ENCODE data around the gene PIK3R2.

PIK3R2 gene

DNA sequence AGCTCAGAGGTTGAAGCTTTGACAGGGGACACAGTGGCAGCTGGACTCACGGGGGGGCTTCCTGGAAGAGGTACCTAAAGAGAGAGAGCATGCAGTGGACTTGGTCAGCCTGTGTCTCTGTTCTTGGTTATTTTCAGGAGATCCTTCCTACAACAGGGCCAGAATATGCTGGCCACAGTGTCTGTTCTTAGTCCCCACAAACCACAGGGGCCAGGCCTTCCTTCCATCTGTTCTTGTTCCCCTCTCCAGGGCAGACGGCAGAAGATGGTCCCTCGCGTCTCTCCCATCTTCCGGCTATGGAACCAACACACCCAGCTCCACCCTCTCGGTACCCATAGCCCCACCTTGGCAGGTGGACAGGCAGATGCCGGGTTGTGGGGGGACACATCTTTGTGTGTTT, 30.5 kb upstream of the PIK3R2 start:
- CTCF ChIA-PET = no interaction called here
- POLR2A ChIA-PET = interaction anchor here (0.8 kb wide), 1 partner anchor 38 kb away, joined by 3 read pairs; no protein-coding TSS in a partner anchor
- no peak for DNase-seq (ENCODE audit: extremely low spot score)
- TF ChIP-seq L3MBTL2 (conservative IDR thresholded peaks at IDR 0.05) = no peak
- no peak for TF ChIP-seq HDGF (IDR thresholded peaks at IDR 0.05; ENCODE audit: borderline replicate concordance)
- TF ChIP-seq ELF4 (IDR thresholded peaks at IDR 0.05) = no peak
- TF ChIP-seq PKNOX1 (IDR thresholded peaks at IDR 0.05) = no peak
- TF ChIP-seq ZNF384 (IDR thresholded peaks at IDR 0.05) = no peak
- TF ChIP-seq SUZ12 (IDR thresholded peaks at IDR 0.05) = no peak
- no peak for TF ChIP-seq FOXK2 (IDR thresholded peaks at IDR 0.05)

- POLR2A ChIA-PET = no interaction called here
- DNase-seq (ENCODE audit: extremely low spot score) = no peak
- TF ChIP-seq FOXM1 (IDR thresholded peaks at IDR 0.05; ENCODE audit: borderline replicate concordance) = no peak
- TF ChIP-seq BHLHE40 (IDR thresholded peaks at IDR 0.05; ENCODE audit: borderline replicate concordance) = no peak
- TF ChIP-seq FOXK2 (IDR thresholded peaks at IDR 0.05) = no peak
- no peak for TF ChIP-seq ELF4 (IDR thresholded peaks at IDR 0.05)
- TF ChIP-seq ZNF384 (IDR thresholded peaks at IDR 0.05) = no peak
- no peak for TF ChIP-seq ARNT (IDR thresholded peaks at IDR 0.05)
- TF ChIP-seq CTBP1 (IDR thresholded peaks at IDR 0.05; ENCODE audit: borderline replicate concordance) = no peak
- CTCF ChIA-PET = no interaction called here
Observed at GRCh38 chr19:18122860-18123795, 29.8 kb upstream of the PIK3R2 start.

GRCh38 chr19:18123819-18124218, 29.1 kb upstream of the PIK3R2 start:
- POLR2A ChIA-PET = no interaction called here
- DNase-seq (ENCODE audit: extremely low spot score) = no peak
- no peak for TF ChIP-seq SP1 (IDR thresholded peaks at IDR 0.05)
- TF ChIP-seq FOXM1 (IDR thresholded peaks at IDR 0.05; ENCODE audit: borderline replicate concordance) = no peak
- no peak for TF ChIP-seq TARDBP (IDR thresholded peaks at IDR 0.05)
- TF ChIP-seq NFRKB (IDR thresholded peaks at IDR 0.05) = no peak
- TF ChIP-seq FOXA1 (IDR thresholded peaks at IDR 0.05) = no peak
- no peak for TF ChIP-seq CTBP1 (IDR thresholded peaks at IDR 0.05; ENCODE audit: borderline replicate concordance)
- no peak for TF ChIP-seq ZNF384 (IDR thresholded peaks at IDR 0.05)
- TF ChIP-seq ELF4 (IDR thresholded peaks at IDR 0.05) = no peak
- TF ChIP-seq PKNOX1 (IDR thresholded peaks at IDR 0.05) = no peak
- no peak for TF ChIP-seq BHLHE40 (IDR thresholded peaks at IDR 0.05; ENCODE audit: borderline replicate concordance)
- TF ChIP-seq LEF1 (IDR thresholded peaks at IDR 0.05; ENCODE audit: borderline replicate concordance) = no peak
- no peak for TF ChIP-seq ARNT (IDR thresholded peaks at IDR 0.05)
- TF ChIP-seq FOXK2 (IDR thresholded peaks at IDR 0.05) = no peak
- TF ChIP-seq SUZ12 (IDR thresholded peaks at IDR 0.05) = no peak
- TF ChIP-seq HDGF (IDR thresholded peaks at IDR 0.05; ENCODE audit: borderline replicate concordance) = no peak
- TF ChIP-seq L3MBTL2 (conservative IDR thresholded peaks at IDR 0.05) = no peak
- CTCF ChIA-PET = interaction anchor here (0.6 kb wide), 1 partner anchor 53 kb away, joined by 3 read pairs; no protein-coding TSS in a partner anchor

DNA sequence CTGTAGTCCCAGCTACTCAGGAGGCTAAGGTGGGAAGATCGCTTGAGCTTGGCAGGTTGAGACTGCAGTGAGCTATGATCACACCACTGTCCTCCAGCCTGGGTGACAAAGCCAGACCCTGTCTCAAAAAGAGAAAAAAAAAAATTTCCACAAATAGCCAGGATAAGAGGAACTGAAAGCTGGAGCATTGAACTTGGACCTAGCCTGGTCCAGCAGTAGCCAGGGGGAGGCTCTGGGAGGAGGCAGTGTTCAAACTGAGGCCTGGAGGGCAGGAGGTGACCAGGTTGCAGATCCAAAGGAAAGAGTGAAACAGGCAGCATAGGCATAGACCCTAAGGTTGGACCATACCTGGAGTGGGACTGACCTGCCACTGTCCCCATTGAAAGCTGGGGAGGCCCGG, 26.9 kb upstream of the PIK3R2 start:
- DNase-seq (ENCODE audit: extremely low spot score) = no peak
- TF ChIP-seq ELF4 (IDR thresholded peaks at IDR 0.05) (no peak), FOXM1 (IDR thresholded peaks at IDR 0.05; ENCODE audit: borderline replicate concordance) (no peak), PKNOX1 (IDR thresholded peaks at IDR 0.05) (no peak)
- ChIA-PET CTCF (interaction anchor here (1.3 kb wide), 1 partner anchor 13 kb away, joined by 7 read pairs; no protein-coding TSS in a partner anchor), POLR2A (no interaction called here)

DNA sequence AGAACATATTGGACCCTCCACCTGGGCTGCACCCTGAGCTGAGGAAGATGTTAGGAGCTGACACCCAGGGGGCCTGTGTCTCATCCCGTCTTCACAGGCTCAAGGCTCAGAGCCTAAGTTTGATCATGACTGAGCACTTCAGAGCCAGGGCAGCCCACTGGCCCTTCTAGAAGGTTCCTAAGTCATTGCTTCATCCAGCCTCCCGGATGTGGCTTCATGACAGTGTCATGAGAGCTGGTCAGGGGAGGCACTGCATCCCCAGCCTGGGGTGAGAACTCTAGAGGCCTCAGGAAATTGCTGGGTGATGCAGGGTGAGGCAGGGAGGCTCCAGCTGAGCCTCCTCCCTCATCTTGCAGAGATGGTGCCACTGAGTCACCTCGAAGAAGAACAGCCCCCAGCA, 24.9 kb upstream of the PIK3R2 start:
- ChIA-PET CTCF (interaction anchor here (0.7 kb wide), 1 partner anchor 17 kb away, joined by 3 read pairs; no protein-coding TSS in a partner anchor), POLR2A (interaction anchor here (1.0 to 1.7 kb wide), 2 partner anchors 23 to 269 kb away, joined by 3 to 7 read pairs; partner anchors contain the start of gene RPL18A)
- no peak for DNase-seq (ENCODE audit: extremely low spot score)
- no peak for TF ChIP-seq SUZ12 (IDR thresholded peaks at IDR 0.05)
- TF ChIP-seq HDGF (IDR thresholded peaks at IDR 0.05; ENCODE audit: borderline replicate concordance) = no peak
- TF ChIP-seq L3MBTL2 (conservative IDR thresholded peaks at IDR 0.05) = no peak
- no peak for TF ChIP-seq ARNT (IDR thresholded peaks at IDR 0.05)
- TF ChIP-seq SP1 (IDR thresholded peaks at IDR 0.05) = no peak
- TF ChIP-seq ELF4 (IDR thresholded peaks at IDR 0.05) = no peak
- no peak for TF ChIP-seq BHLHE40 (IDR thresholded peaks at IDR 0.05; ENCODE audit: borderline replicate concordance)
- no peak for TF ChIP-seq PKNOX1 (IDR thresholded peaks at IDR 0.05)
- no peak for TF ChIP-seq TARDBP (IDR thresholded peaks at IDR 0.05)

GRCh38 chr19:18128805-18129204, 24.2 kb upstream of the PIK3R2 start:
- no peak for DNase-seq (ENCODE audit: extremely low spot score)
- ChIA-PET POLR2A (interaction anchor here (1.0 to 1.7 kb wide), 2 partner anchors 23 to 269 kb away, joined by 3 to 7 read pairs; partner anchors contain the start of gene RPL18A), CTCF (interaction anchor here (0.7 to 0.9 kb wide), 2 partner anchors 18 kb away, joined by 3 to 5 read pairs; no protein-coding TSS in a partner anchor)
- TF ChIP-seq FOXK2 (IDR thresholded peaks at IDR 0.05) (no peak), L3MBTL2 (conservative IDR thresholded peaks at IDR 0.05) (no peak), FOXA1 (IDR thresholded peaks at IDR 0.05) (no peak), SUZ12 (IDR thresholded peaks at IDR 0.05) (no peak), NFRKB (IDR thresholded peaks at IDR 0.05) (no peak), CTBP1 (IDR thresholded peaks at IDR 0.05; ENCODE audit: borderline replicate concordance) (no peak), LEF1 (IDR thresholded peaks at IDR 0.05; ENCODE audit: borderline replicate concordance) (no peak), ARNT (IDR thresholded peaks at IDR 0.05) (no peak), SP1 (IDR thresholded peaks at IDR 0.05) (no peak), ZNF384 (IDR thresholded peaks at IDR 0.05) (no peak), PKNOX1 (IDR thresholded peaks at IDR 0.05) (no peak), BHLHE40 (IDR thresholded peaks at IDR 0.05; ENCODE audit: borderline replicate concordance) (no peak), HDGF (IDR thresholded peaks at IDR 0.05; ENCODE audit: borderline replicate concordance) (no peak), ELF4 (IDR thresholded peaks at IDR 0.05) (no peak), TARDBP (IDR thresholded peaks at IDR 0.05) (no peak), FOXM1 (IDR thresholded peaks at IDR 0.05; ENCODE audit: borderline replicate concordance) (no peak)
